IgD-negative memory B cell (primary cell): ENCODE data around the gene RPUSD4. TPM values are rescaled to one million over a fixed set of nuclear protein-coding genes. Genes with fewer than 3 reads are reported as not detected.
A peak's percentile ranks its signal among the peaks of the same experiment; 100 is the strongest.

Experiments
- H3K27ac Mint-ChIP-seq, 3 donors: one replicate each; pipeline ENCODE4 v1.8.0; 2020 to 2022; ENCODE audit warnings: mild to moderate bottlenecking in 3 of 3, mixed read lengths in 3 of 3, moderate library complexity in 1 of 3
- H3K27me3 Mint-ChIP-seq: one replicate; pipeline ENCODE4 v1.8.0; 2021; ENCODE audit warnings: mixed read lengths
- H3K36me3 Mint-ChIP-seq: one replicate; pipeline ENCODE4 v1.8.0; 2020; ENCODE audit warnings: mild to moderate bottlenecking, mixed read lengths
- H3K4me1 Mint-ChIP-seq, 3 donors: one replicate each; pipeline ENCODE4 v1.8.0; 2020 to 2022; ENCODE audit warnings: mixed read lengths in 3 of 3, mild to moderate bottlenecking in 1 of 3
- H3K4me3 Mint-ChIP-seq, 4 donors: one replicate each; pipeline ENCODE4 v1.8.0; 2020 to 2022; ENCODE audit warnings: mild to moderate bottlenecking in 4 of 4, mixed read lengths in 4 of 4, moderate library complexity in 3 of 4
- H3K9me3 Mint-ChIP-seq, 3 donors: one replicate each; pipeline ENCODE4 v1.8.0; 2020 to 2021; ENCODE audit warnings: mixed read lengths in 3 of 3, mild to moderate bottlenecking in 1 of 3
- polyA plus RNA-seq: library from polyadenylated mRNA; unstranded; fragments of 300-500 nt; fragmentation: Illumina TruSeq; gene quantifications from one replicate; pipeline ENCODE4 v1.2.3, GENCODE V29; 2021

RPUSD4 gene
- polyA plus RNA-seq, 1 donor from 2014 or later: 19.5 TPM

DNA sequence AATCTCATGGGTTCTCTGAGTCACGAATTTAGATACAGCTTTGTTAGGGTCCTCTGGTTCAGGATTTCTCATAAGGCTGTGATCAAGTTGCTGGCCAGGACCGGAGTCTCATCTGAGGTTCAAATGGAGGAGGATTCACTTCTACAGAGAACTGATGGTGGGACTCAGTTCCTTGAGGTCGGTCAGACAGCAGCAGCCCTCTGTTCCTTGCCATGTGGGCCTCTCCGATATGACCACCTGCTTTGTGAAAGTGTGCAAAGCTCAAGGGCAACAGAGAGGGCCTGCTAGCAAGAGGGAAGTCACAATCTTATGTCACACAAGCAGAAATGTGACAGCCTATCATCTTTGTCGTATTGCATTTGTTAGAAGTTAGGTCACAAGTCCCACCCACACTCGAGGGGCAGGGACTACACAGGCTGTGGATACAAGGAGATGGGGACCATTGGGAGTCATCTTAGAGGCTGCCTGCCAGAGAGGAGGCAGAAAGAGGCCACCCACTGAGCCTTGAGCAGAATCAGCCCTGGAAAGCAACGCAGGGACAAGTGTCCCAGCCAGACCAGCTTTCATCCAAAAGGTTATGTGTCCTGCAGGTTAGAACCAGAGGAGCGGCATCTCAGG is 34.5 kb downstream of the RPUSD4 start:
- no peaks in the 10 kb centered on the region for H3K4me1 Mint-ChIP-seq
- H3K9me3 Mint-ChIP-seq: peaks cover 0 to 3% (median 0%) of the 10 kb centered on the region in 3 donors
- H3K4me3 Mint-ChIP-seq: no peak overlapping the region
- H3K27ac Mint-ChIP-seq: no peak overlapping the region
- H3K27me3 Mint-ChIP-seq: peaks cover 5% of the 10 kb centered on the region
- peaks cover 6% of the 10 kb centered on the region for H3K36me3 Mint-ChIP-seq

- Mint-ChIP-seq H3K27me3 (peaks cover 9% of the 10 kb centered on the region), H3K36me3 (peaks cover 6% of the 10 kb centered on the region), H3K4me3 (no peak overlapping the region), H3K9me3 (peaks cover 0 to 3% (median 0%) of the 10 kb centered on the region in 3 donors), H3K4me1 (no peaks in the 10 kb centered on the region), H3K27ac (no peak overlapping the region)
Observed at GRCh38 chr11:126175393-126175792, 36.1 kb downstream of the RPUSD4 start.

DNA sequence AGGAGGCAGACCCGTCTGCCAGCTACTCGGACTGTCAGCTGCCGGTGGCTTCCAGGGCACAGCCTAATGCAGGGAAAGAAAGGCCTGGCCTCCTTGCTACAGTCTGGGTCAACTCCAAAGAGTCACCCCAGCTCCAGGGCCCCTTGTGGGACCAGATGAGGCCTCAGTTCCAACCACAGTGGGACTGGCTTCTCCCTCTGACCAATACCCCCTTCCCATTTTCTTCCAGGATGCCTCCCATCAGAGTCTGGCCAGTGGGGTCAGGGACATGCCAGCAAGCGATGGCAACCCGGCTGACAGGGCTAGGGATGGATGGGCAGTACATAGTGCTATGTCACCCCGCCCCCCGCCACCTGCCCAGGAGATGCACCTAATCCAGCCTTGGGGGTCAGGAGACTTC is 36.6 kb downstream of the RPUSD4 start:
- Mint-ChIP-seq H3K9me3 (no peaks in the 10 kb centered on the region), H3K36me3 (peaks cover 2% of the 10 kb centered on the region), H3K4me1 (no peaks in the 10 kb centered on the region), H3K27me3 (peaks cover 9% of the 10 kb centered on the region), H3K4me3 (no peak overlapping the region), H3K27ac (no peak overlapping the region)

GRCh38 chr11:126173257-126173656 is 38.2 kb downstream of the RPUSD4 start:
- Mint-ChIP-seq H3K27ac (no peak overlapping the region), H3K4me1 (no peaks in the 10 kb centered on the region), H3K27me3 (peaks cover 9% of the 10 kb centered on the region), H3K36me3 (peaks cover 2% of the 10 kb centered on the region), H3K4me3 (no peak overlapping the region), H3K9me3 (no peaks in the 10 kb centered on the region)

DNA sequence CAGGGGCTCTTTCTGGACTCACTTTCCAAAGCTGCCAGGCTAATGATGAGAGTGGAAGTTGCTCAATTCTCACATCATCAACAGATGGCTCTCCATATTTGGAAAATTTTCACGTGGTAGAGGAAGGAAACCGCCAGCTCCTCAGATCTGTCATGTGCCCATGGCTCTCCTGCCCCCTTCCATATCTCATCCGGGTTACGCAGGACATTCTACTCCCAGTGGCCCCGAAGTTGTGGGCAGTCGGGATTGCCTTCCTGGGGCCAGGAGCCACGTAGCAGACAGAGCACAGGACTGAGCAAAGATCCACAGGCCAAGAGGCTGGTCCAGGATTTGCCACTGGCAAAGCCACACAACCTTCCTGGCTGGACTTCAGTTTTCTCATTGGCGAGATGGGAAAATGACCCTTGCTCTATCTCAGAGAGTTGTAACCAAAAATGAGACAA is 38.8 kb downstream of the RPUSD4 start:
- no peaks in the 10 kb centered on the region for H3K4me1 Mint-ChIP-seq

DNA sequence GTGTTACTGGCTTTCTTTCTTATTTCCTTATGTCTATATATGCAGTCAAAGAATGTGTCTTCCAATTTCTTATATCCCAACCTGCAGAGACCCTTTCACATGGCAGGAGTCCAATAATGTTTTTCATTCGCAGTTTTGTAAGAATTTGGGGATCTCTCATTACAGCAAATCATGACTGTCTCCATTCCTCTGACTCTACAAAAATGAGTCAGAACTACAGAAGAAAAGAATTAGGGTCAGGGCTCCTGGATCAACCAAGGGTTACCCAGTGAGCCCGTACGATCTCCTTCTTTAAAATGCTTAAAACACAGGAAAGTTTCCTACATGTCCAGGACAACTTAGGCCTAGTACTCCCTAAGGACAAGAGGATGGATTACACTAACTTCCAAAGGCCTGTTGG is 42.2 kb downstream of the RPUSD4 start:
- Mint-ChIP-seq H3K4me3 (no peak overlapping the region), H3K27ac (no peak overlapping the region), H3K36me3 (no peaks in the 10 kb centered on the region), H3K9me3 (no peaks in the 10 kb centered on the region), H3K4me1 (peaks cover 0 to under 1% (median 0%) of the 10 kb centered on the region in 3 donors), H3K27me3 (peaks cover 13% of the 10 kb centered on the region)

More for the DNA sequence above, 38.8 kb downstream of the RPUSD4 start:
- Mint-ChIP-seq H3K9me3 (no peaks in the 10 kb centered on the region), H3K36me3 (peaks cover 2% of the 10 kb centered on the region), H3K27me3 (peaks cover 9% of the 10 kb centered on the region), H3K27ac (no peak overlapping the region), H3K4me3 (no peak overlapping the region)

DNA sequence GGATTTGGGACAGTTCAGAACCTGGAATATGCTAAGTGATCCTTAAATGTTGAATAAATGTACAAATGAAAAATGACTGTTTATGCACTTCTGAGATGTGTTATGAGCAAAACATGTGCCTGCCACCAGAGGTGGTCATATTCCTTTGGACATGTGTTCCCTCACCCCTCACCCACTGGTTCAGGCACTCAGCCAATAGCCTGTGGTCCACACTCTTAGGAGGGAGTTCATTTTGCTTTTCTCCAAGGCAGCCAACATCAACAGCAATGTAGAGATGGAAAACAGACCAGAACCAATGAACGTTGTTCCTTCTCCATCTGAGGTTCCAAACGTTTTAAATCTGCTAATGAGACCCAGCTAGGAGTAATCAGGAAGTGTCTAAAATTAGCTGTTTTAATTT is 44.0 kb downstream of the RPUSD4 start:
- Mint-ChIP-seq H3K27ac (no peak overlapping the region), H3K27me3 (peaks cover 10% of the 10 kb centered on the region), H3K4me3 (no peak overlapping the region), H3K36me3 (no peaks in the 10 kb centered on the region), H3K9me3 (no peaks in the 10 kb centered on the region), H3K4me1 (peaks cover 0 to 2% (median 0%) of the 10 kb centered on the region in 3 donors)

DNA sequence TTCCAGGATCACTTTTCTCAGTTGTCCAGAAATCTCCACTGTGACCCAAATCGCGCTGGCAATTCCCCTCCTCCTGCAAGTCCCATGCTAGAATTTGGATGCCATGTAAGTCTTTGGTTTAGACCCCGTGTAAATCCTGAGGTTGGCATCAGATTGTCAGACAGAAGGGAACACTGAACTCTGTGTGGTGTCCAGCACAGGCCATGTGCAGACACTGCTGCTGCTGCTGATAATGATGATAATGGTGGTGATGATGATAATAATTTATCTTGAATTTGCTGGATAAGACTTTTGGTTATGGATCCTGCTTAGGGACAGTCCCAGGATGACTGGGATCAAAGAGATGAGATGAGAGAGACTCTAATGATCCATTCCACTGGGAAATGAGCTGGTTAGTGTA is 45.0 kb downstream of the RPUSD4 start:
- Mint-ChIP-seq H3K27ac (no peak overlapping the region), H3K4me1 (peaks cover 0 to 2% (median 0%) of the 10 kb centered on the region in 3 donors), H3K9me3 (no peaks in the 10 kb centered on the region), H3K4me3 (no peak overlapping the region), H3K36me3 (no peaks in the 10 kb centered on the region), H3K27me3 (peaks cover 5% of the 10 kb centered on the region)

DNA sequence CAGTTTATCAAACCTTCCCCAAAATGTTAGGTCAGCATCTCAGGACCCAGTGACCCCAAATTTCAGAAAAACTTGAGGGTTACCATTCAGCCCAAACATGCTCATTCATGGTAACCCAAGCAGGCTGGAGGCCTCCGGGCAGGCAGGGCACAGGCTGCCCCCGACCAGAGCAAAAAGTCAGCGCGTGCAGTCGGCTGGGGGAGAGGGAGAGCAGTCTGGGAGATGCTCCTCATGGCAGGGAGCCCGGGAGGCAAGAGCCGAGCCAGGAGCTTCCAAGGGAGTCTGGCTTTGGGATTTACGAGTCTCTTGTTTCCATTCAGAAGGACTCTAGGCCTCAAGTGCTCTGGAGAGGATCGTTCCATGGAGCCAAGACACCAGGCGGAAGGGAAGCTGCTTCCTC is 45.7 kb downstream of the RPUSD4 start:
- peaks cover 5% of the 10 kb centered on the region for H3K27me3 Mint-ChIP-seq
- H3K4me1 Mint-ChIP-seq: peaks cover 0 to 2% (median 0%) of the 10 kb centered on the region in 3 donors
- no peaks in the 10 kb centered on the region for H3K36me3 Mint-ChIP-seq
- no peak overlapping the region for H3K4me3 Mint-ChIP-seq
- H3K9me3 Mint-ChIP-seq: no peaks in the 10 kb centered on the region
- H3K27ac Mint-ChIP-seq: no peak overlapping the region

DNA sequence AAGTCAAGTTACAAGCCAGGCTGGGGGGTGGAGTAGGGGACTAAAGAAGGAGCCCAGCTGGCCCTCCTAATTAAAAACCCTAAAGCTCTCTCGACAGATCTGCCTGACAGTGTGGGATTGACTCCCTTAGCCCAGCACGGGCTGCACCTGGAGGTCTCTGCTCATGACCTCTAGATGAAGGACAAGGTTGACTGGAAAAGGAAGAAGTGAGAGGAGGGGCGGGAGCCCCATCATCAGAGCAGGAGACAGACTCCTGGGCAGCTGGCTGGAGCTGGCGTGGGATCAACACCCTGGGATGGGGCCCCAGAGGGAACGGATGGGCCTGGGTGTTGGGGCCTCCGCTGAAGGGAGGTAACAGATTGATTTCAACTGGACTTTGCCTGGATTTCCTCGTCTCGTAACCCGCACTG is 46.1 kb downstream of the RPUSD4 start:
- no peak overlapping the region for H3K4me3 Mint-ChIP-seq
- H3K9me3 Mint-ChIP-seq: no peaks in the 10 kb centered on the region
- H3K36me3 Mint-ChIP-seq: no peaks in the 10 kb centered on the region
- peaks cover 0 to 2% (median 0%) of the 10 kb centered on the region in 3 donors for H3K4me1 Mint-ChIP-seq
- H3K27ac Mint-ChIP-seq: no peak overlapping the region
- peaks cover 5% of the 10 kb centered on the region for H3K27me3 Mint-ChIP-seq

DNA sequence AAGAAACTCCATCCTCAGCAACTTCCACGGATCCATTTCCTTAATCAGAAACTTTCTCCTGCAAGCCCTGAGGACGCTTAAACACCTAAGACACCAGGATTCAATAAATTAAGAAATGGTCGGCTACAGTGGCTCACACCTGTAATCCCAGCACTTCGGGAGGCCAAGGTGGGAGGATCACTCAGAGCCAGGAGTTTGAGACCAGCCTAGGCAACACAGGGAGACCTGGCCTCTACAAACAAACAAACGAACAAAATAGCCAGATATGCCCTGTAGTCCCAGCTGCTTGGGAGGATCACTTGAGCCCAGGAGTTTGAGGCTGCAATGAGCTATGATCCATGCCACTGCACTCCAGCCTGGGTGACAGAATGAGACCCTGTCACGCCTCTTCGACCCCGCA is 46.7 kb downstream of the RPUSD4 start:
- Mint-ChIP-seq H3K27me3 (peaks cover 5% of the 10 kb centered on the region), H3K4me3 (no peak overlapping the region), H3K9me3 (no peaks in the 10 kb centered on the region), H3K4me1 (peaks cover 0 to 2% (median 0%) of the 10 kb centered on the region in 3 donors), H3K27ac (no peak overlapping the region), H3K36me3 (no peaks in the 10 kb centered on the region)

- peaks cover 5% of the 10 kb centered on the region for H3K27me3 Mint-ChIP-seq
- peak overlapping the region in 1 of 3 donors; percentile 41 for H3K27ac Mint-ChIP-seq
Observed at GRCh38 chr11:126163779-126164178, 47.7 kb downstream of the RPUSD4 start.

GRCh38 chr11:126163074-126163700 is 48.3 kb downstream of the RPUSD4 start:
- H3K4me3 Mint-ChIP-seq: no peak overlapping the region
- H3K9me3 Mint-ChIP-seq: no peaks in the 10 kb centered on the region
- H3K4me1 Mint-ChIP-seq: peaks cover 0 to 2% (median 0%) of the 10 kb centered on the region in 3 donors
- H3K27ac Mint-ChIP-seq: peak overlapping the region in 1 of 3 donors; percentile 41
- H3K36me3 Mint-ChIP-seq: no peaks in the 10 kb centered on the region
- peaks cover 5% of the 10 kb centered on the region for H3K27me3 Mint-ChIP-seq

More at GRCh38 chr11:126163779-126164178, 47.7 kb downstream of the RPUSD4 start:
- Mint-ChIP-seq H3K36me3 (no peaks in the 10 kb centered on the region), H3K4me3 (no peak overlapping the region), H3K4me1 (peaks cover 0 to 2% (median 0%) of the 10 kb centered on the region in 3 donors), H3K9me3 (no peaks in the 10 kb centered on the region)

- Mint-ChIP-seq H3K36me3 (no peaks in the 10 kb centered on the region), H3K9me3 (no peaks in the 10 kb centered on the region), H3K27ac (no peak overlapping the region), H3K4me1 (peaks cover 0 to 2% (median 0%) of the 10 kb centered on the region in 3 donors), H3K4me3 (no peak overlapping the region), H3K27me3 (peaks cover 5% of the 10 kb centered on the region)
Observed at GRCh38 chr11:126162306-126163030, 49.0 kb downstream of the RPUSD4 start.

DNA sequence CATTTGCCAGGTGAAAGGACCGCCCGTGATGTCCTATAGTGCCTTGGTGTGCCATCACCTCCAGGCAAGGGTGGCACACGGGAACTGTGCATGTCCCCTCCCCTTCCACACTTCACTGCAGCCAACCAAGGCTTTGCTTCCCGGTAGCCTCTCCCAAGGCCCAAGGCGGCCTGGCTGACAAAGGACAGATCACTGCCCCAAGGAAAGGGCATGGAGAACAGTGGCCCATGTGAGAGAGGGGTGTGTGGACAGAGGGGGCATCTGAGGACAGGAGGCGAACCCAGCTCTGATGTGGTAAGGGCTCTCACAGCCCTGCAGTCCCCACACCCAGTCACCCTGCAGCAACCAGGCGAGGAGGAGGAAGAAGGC is 50.4 kb downstream of the RPUSD4 start:
- no peaks in the 10 kb centered on the region for H3K9me3 Mint-ChIP-seq
- no peak overlapping the region for H3K27ac Mint-ChIP-seq
- H3K4me1 Mint-ChIP-seq: peaks cover 0 to 2% (median 0%) of the 10 kb centered on the region in 3 donors
- H3K36me3 Mint-ChIP-seq: no peaks in the 10 kb centered on the region
- no peaks in the 10 kb centered on the region for H3K27me3 Mint-ChIP-seq
- H3K4me3 Mint-ChIP-seq: no peak overlapping the region
